Activated naive CD8-positive, alpha-beta T cell (primary cell): ENCODE measurements around the gene APOBEC3B.

Experiments used
- H3K27ac Mint-ChIP-seq: one replicate; pipeline ENCODE4 v1.8.0; 2021; ENCODE audit warnings: mixed read lengths
- H3K27me3 Mint-ChIP-seq: one replicate; pipeline ENCODE4 v1.8.0; 2021; ENCODE audit warnings: mixed read lengths
- H3K36me3 Mint-ChIP-seq: one replicate; pipeline ENCODE4 v1.8.0; 2021; ENCODE audit warnings: mixed read lengths
- H3K4me1 Mint-ChIP-seq: one replicate; pipeline ENCODE4 v1.8.0; 2021; ENCODE audit warnings: low read depth, mixed read lengths
- H3K4me3 Mint-ChIP-seq: one replicate; pipeline ENCODE4 v1.8.0; 2021; ENCODE audit warnings: mild to moderate bottlenecking, mixed read lengths
- H3K9me3 Mint-ChIP-seq: one replicate; pipeline ENCODE4 v1.8.0; 2021; ENCODE audit warnings: low read depth, mixed read lengths

The APOBEC3B gene

DNA sequence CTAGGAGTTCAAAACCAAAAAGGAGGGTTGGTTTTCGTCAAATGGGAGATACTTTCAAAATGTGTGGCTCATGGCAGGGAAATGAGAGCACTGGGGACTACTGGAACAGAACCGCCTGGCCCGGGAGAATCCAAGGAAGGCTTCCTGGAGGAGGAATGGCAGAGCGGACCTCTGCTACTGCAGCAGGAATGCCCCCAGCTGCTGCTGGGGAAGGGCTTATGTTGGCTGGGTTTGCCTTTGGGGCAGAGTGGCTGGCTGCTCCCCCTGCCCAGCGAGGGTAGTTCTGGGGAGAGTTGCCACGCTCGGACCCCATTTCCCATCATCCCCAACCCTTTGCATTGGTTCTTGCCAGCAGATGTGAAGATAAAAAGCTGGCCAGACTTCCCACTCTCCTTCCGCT, 35.4 kb upstream of the APOBEC3B start:
- Mint-ChIP-seq H3K4me3 (no peak overlapping the region), H3K27ac (peak overlapping the region; percentile 34), H3K4me1 (peaks cover 23% of the 10 kb centered on the region), H3K36me3 (no peaks in the 10 kb centered on the region), H3K9me3 (no peaks in the 10 kb centered on the region), H3K27me3 (peaks cover 20% of the 10 kb centered on the region)

DNA sequence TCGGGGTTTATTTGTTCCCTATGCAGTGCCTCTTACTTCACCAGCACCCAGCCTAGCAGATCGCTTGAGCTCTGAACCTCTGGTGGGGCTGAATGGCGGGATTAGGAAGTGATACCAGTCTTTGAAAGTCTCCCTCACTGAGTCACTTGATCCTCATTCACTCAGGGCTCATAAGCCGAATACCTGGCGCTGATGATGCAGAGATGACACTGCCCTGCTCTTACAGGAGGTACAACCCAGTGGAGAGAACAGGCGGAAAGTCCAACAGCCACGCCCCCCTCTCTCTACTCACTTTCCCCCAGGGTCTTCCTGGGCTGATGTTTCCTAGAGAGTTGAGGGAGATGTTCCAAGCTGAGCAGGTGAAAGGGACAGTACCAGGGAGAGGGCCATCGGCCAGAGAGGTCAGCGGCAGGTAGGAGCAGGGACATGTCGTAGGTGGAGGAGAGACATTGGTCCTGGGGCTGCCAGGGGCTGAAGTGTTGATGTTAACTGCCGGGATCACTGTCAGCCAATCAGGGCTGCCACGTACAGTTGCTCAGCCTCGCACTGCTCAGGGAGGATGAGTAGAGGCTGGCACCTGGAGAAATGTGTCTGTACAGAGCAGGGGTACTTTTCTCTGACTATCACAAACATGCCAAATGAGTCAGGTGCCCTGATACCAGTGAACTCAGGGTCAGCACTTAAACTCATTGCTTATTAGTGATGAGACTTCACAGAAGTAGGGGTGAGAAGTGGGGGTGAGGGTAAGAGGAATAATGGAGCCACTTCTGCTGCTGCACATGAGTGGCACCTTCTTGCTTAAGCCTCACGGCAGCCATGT, 34.6 kb upstream of the APOBEC3B start:
- Mint-ChIP-seq H3K27me3 (peaks cover 20% of the 10 kb centered on the region), H3K4me1 (peaks cover 20% of the 10 kb centered on the region), H3K4me3 (no peak overlapping the region), H3K27ac (peak overlapping the region; percentile 72), H3K36me3 (no peaks in the 10 kb centered on the region), H3K9me3 (no peaks in the 10 kb centered on the region)

DNA sequence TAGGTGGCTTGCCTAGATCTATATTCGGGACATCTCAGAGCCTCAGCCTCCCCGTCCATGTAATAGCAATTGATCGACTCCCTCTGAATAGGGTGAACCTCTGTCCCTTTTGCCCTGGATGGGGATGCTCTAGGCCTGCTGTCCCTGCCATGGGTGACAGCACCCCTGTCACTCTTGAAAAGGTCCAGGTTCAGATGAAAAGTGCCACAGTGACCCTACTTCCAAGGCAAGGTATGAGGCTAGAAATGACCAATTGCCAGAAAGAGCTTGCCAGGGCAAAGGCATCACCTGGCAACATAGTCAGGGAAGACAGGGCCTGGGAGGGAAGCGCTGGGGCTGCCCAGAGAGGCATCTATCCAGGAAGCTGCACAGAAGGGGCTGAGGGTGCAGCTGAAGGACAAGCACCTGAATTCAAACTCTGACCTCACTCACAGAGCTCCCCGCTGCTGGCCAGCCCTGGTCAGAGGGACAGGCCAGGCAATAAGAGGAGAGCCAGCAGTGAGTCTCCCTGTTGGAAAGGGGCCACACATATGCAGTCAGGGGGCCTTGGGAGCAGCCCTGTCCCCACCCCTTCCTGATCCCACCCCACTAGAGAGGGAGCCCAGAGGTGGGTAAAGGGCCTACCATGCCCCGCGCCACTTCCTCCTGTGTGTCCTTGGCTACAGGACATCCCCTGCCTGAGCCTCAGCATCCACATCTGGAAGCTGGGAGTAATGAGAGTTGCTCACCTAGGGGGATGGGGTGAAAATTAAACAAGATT, 33.8 kb upstream of the APOBEC3B start:
- H3K9me3 Mint-ChIP-seq: no peaks in the 10 kb centered on the region
- peaks cover 16% of the 10 kb centered on the region for H3K4me1 Mint-ChIP-seq
- no peaks in the 10 kb centered on the region for H3K36me3 Mint-ChIP-seq
- peaks cover 16% of the 10 kb centered on the region for H3K27me3 Mint-ChIP-seq
- H3K4me3 Mint-ChIP-seq: no peak overlapping the region
- no peak overlapping the region for H3K27ac Mint-ChIP-seq

DNA sequence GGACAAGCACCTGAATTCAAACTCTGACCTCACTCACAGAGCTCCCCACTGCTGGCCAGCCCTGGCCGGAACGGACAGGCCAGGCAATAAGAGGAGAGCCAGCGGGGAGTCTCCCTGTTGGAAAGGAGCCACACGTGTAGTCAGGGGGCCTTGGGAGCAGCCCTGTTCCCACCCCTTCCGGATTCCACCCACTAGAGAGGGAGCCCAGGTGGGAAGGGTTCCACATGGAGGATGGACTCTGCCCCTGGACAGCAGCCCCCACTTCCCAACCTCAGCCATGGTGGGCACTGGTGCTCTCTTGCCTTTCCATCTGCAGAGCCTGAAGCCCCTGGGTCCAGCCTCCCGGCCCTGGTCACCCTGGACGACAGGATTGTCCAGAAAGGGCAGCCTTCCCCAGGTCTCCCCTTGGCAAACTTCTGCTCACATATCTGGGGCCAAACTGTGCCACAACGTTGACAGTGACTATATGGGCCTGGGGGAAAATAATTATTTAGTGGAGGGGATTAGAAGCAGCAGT, 32.2 kb upstream of the APOBEC3B start:
- no peak overlapping the region for H3K27ac Mint-ChIP-seq
- peaks cover 17% of the 10 kb centered on the region for H3K4me1 Mint-ChIP-seq
- no peaks in the 10 kb centered on the region for H3K9me3 Mint-ChIP-seq
- no peaks in the 10 kb centered on the region for H3K36me3 Mint-ChIP-seq
- peaks cover 13% of the 10 kb centered on the region for H3K27me3 Mint-ChIP-seq
- H3K4me3 Mint-ChIP-seq: no peak overlapping the region

DNA sequence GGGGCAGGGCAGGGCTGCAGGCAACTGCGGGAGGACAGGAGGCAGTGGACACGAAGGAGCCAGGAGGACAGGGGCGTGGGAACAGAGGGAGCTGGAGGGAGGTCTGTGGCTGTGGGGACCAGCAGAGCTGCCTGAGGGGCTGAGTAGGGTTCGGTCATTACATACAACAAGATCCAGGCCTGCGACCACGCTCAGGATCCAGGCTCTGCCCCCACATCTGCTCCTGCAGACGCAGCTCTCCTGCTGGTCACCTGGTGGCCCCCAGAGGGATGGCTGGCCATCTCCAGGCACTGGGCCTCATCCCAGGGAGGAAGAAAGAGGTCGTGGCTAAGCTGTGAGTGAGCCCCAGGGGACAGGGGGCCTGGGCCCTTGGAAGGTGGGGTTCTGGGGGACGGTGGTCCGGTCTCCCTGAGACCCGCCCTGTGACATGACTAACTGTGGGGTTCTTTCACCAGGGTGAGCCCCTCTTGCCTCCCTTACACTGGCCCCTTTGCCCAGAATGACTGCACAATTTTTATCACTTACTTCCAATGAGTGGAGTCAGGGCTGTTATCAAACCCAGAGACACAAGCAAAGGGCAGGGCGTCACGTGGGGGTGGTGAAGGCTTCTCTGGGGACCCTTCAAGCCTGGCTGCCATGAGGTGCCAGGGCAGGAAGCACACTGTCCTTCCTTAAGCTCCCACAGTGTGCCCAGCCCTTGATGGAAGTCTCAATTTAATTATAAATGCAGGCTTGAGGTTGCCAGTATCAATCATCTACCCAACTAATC, 31.4 kb upstream of the APOBEC3B start:
- H3K9me3 Mint-ChIP-seq: no peaks in the 10 kb centered on the region
- no peaks in the 10 kb centered on the region for H3K36me3 Mint-ChIP-seq
- H3K4me3 Mint-ChIP-seq: no peak overlapping the region
- H3K27me3 Mint-ChIP-seq: peaks cover 12% of the 10 kb centered on the region
- peaks cover 19% of the 10 kb centered on the region for H3K4me1 Mint-ChIP-seq
- no peak overlapping the region for H3K27ac Mint-ChIP-seq

DNA sequence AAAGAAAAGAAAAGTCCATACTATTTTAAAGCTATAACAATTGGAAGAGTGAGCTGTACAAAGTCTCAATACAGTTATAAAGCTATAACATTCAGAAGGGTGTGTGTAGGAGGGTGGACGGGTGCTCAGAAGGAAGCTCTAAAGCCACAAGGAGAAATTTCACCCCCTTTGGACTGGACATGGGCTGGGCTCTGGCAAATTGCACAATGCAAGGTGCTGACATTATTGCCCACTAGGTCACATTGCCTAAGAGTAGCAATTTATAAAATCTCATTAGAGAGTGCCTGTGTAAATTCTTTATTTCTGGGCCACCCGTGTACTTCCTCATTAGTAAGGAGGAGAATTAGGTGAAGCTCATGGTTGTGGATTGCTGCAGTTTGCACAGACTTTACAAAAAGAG, 30.4 kb upstream of the APOBEC3B start:
- H3K27ac Mint-ChIP-seq: no peak overlapping the region

DNA sequence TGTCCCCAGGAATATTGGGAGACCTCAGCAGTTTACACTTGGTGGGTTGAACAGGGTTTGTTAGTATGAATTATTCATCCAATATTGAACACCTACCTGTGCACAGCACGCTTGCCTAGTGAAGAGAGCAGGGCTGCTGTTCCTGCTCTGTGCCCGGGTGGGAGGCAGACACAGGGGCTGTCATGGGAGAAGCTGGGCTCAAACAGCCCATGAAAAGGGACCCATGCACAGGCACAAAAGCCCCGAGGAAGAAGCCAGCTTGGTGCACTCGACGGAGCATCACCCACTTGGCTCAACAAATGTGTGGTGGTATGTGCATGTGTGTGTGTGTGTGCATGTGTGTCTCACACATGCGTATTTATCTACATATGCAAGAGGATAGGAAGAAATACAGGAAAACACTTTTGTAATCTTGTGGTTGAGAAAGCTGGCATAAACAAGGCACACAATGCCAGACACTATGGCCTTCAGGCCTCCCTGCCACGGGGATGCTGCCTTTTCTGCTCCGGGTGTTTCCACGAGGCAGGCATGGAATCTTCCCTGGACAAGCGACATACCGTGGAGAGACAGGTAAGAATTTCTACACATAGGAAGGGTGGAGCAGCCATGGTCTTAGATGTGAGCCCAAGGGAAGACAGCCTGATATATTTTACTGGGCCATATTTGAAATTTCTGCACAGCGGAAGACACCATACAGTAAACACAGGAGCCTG, 29.7 kb upstream of the APOBEC3B start:
- H3K9me3 Mint-ChIP-seq: no peaks in the 10 kb centered on the region
- H3K27me3 Mint-ChIP-seq: peaks cover 6% of the 10 kb centered on the region
- H3K4me3 Mint-ChIP-seq: no peak overlapping the region
- peak overlapping the region; percentile 50 for H3K27ac Mint-ChIP-seq
- H3K4me1 Mint-ChIP-seq: peaks cover 18% of the 10 kb centered on the region
- no peaks in the 10 kb centered on the region for H3K36me3 Mint-ChIP-seq

More for the DNA sequence above, 30.4 kb upstream of the APOBEC3B start:
- no peak overlapping the region for H3K4me3 Mint-ChIP-seq
- no peaks in the 10 kb centered on the region for H3K36me3 Mint-ChIP-seq
- peaks cover 10% of the 10 kb centered on the region for H3K27me3 Mint-ChIP-seq
- no peaks in the 10 kb centered on the region for H3K9me3 Mint-ChIP-seq
- peaks cover 19% of the 10 kb centered on the region for H3K4me1 Mint-ChIP-seq

DNA sequence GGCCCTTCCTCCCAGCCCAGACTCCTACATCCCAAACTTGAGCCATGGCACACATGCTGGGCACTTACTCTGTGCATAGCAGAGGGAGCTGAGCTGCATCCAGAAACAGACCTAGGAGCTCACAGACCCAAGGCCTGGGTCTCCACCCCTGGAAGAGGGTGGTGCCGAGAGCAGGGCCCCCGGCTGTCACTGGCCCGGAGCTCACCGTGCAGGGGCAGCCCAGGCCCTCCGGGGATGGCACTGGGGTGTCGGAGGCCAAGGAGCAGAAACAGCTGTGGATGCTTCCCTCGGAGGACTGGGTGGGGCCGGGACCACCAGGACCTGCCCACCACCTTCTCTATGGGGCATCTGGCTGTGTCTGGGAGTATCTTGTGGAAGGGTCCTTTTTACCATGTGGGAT, 29.1 kb upstream of the APOBEC3B start:
- Mint-ChIP-seq H3K36me3 (no peaks in the 10 kb centered on the region), H3K9me3 (no peaks in the 10 kb centered on the region), H3K4me1 (peaks cover 12% of the 10 kb centered on the region), H3K4me3 (no peak overlapping the region), H3K27me3 (peaks cover 1% of the 10 kb centered on the region), H3K27ac (peak overlapping the region; percentile 50)

DNA sequence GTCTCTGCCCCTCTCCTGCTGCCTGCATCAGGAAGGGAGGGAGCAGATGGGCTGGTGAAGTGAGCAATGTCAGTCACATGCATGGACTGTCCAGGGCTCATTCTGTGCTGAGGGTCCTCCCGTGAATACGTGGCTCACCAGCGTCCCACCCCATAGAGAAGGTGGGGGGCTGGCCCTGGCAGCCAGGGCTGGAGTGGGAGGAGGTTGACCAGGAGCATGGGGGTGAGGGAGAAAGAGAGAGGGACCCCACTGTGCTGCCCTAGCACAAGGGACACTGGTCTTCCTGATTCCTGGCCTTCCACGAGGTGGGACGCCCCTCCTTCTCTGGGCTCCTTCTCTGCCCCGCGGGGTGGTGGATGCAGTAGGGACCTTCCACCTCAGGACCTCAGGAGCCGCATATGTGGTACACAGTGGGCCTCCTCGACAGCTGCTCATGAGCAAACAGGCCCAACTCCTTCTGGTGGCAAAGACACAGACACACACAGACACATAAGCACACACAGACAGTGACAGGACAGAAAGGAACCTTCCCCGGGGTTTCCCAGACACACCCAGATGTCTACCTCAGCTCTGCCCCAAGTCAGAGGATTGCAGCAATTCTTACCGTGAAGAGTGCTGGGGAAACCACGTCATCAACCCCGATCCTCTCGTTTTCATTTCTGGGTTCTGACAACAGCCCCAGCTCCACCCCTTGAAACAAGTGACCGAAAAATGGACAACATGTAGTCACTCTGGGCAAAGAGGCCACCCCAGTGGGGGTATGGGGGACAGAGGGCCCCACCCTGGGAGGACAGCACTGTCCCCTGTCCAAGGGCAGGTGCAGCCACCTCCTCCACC, 28.4 kb upstream of the APOBEC3B start:
- Mint-ChIP-seq H3K36me3 (no peaks in the 10 kb centered on the region), H3K27me3 (peaks cover 1% of the 10 kb centered on the region), H3K9me3 (no peaks in the 10 kb centered on the region), H3K27ac (peak overlapping the region; percentile 41), H3K4me1 (peaks cover 12% of the 10 kb centered on the region), H3K4me3 (peak overlapping the region; percentile 23)

DNA sequence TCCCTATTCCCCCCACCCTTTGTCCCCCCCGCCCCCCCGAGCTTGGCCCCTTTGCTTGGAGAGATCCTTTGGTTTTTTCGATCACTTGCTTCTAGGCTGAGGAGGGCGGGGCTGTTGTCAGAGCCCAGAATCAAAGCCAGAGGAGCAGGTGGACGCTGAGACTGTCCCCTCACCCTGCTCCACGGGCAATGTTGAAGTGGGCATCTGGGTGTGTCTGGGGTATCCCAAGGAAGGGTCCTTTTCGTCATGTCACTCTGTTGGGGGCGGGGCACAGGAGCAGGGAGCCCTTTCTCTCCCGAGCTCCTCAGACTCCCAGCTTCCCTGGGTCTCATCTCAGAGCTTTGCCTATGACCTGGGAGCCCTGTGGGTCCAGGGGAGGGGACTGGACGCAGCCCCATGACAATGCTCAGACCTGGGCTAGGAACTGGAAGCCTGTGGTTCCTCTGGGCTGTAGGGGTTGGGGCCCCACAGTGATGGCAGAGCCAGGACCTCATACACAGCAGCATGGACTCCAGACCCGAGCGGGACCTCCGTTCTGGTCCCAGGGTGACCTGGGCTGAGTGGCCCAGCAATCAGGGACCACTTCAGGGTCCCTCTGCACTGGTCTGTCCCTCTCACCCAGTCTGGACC, 27.6 kb upstream of the APOBEC3B start:
- no peaks in the 10 kb centered on the region for H3K9me3 Mint-ChIP-seq
- H3K27me3 Mint-ChIP-seq: peaks cover 1% of the 10 kb centered on the region
- no peak overlapping the region for H3K27ac Mint-ChIP-seq
- H3K4me3 Mint-ChIP-seq: no peak overlapping the region
- no peaks in the 10 kb centered on the region for H3K36me3 Mint-ChIP-seq
- peaks cover 13% of the 10 kb centered on the region for H3K4me1 Mint-ChIP-seq

DNA sequence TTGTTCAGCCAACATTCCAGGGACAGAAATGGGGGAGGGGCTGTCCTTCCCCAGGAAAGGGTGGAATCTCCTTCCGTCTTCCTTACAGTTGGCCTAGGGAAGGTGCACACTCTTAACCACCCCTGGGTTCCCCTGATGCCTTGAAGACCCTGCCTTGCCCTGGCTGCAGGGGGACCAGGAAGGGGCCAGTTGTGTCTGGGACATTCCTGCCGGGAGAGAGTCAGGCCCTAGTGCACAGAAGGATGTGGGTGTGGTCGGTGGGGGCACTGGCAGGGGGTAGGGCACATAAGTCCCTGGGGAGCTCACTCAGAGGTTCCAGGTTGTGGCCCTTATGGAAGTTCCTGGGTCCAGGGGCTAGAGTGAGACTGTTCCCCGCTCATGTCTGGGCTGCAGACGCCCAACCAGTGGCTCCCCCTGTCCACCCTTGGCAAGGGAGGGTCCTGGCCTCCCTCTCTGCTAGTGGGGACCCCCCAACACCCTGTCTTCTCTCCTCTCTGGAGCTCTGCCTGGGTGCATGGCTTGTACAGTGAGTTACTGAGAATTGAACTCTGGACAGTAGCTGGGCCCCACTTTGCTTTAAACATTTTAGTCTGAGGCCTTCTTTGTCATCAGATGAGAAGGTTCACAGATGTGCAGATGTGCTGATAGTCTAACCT, 26.8 kb upstream of the APOBEC3B start:
- Mint-ChIP-seq H3K4me3 (no peak overlapping the region), H3K36me3 (no peaks in the 10 kb centered on the region), H3K27ac (peak overlapping the region; percentile 28), H3K27me3 (peaks cover 1% of the 10 kb centered on the region), H3K9me3 (no peaks in the 10 kb centered on the region), H3K4me1 (peaks cover 14% of the 10 kb centered on the region)

DNA sequence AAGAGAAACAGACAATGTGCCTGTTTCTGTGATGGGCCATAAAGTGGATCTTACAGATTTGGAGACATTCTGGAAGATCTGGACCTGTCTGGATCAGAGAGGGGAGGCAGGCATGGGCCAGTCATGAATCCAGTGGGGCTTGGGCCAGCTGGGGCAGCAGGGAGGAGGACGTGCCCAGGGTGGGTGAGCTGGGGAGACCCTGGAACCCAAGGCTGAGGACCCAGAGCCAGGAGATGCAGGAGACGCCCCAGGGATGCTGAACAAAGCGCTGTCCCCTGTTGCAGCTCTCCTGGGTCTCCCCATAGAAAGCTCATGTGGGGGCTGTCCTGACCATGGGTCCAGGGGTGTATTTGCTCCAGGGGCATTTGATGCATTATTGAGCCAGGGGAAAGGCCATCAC, 26.2 kb upstream of the APOBEC3B start:
- H3K4me1 Mint-ChIP-seq: peaks cover 14% of the 10 kb centered on the region
- H3K36me3 Mint-ChIP-seq: no peaks in the 10 kb centered on the region
- peak overlapping the region; percentile 28 for H3K27ac Mint-ChIP-seq
- no peaks in the 10 kb centered on the region for H3K9me3 Mint-ChIP-seq
- peaks cover 1% of the 10 kb centered on the region for H3K27me3 Mint-ChIP-seq
- no peak overlapping the region for H3K4me3 Mint-ChIP-seq

DNA sequence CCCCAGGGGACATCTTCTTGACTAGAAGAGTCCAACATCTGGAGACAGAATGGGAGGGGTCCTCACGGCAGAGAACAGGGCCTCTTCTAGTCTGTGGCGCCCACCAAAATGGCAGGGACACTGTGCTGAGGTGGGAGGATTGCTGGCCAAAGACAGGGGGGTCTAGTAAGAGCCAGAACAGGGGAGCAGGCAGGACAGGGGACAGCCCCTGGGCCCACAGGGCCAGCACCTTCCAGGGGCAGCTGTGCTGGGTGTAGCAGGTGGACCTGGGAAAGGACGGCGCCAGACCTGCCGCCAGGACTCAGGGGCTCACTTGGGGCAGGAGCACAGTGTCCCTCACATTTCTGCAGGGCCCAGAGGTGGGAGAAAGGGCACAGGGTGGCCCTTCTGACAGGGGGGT, 25.6 kb upstream of the APOBEC3B start:
- H3K4me1 Mint-ChIP-seq: peaks cover 14% of the 10 kb centered on the region
- H3K4me3 Mint-ChIP-seq: no peak overlapping the region
- H3K27ac Mint-ChIP-seq: no peak overlapping the region
- H3K27me3 Mint-ChIP-seq: peaks cover 1% of the 10 kb centered on the region
- no peaks in the 10 kb centered on the region for H3K36me3 Mint-ChIP-seq
- H3K9me3 Mint-ChIP-seq: no peaks in the 10 kb centered on the region
